IgD-negative memory B cell (primary cell): ENCODE measurements around the gene PLOD3. TPM values are rescaled to one million over a fixed set of nuclear protein-coding genes. Genes with fewer than 3 reads are reported as not detected.
"Not testable (repeated sequence)": the region's sequence is repeated elsewhere in the genome, so short reads cannot be mapped to it uniquely, and the experiment has no call there.

Source experiments
- H3K27ac Mint-ChIP-seq, 3 donors: one replicate each; pipeline ENCODE4 v1.8.0; 2020 to 2022; ENCODE audit warnings: mild to moderate bottlenecking in 3 of 3, mixed read lengths in 3 of 3, moderate library complexity in 1 of 3
- H3K27me3 Mint-ChIP-seq: one replicate; pipeline ENCODE4 v1.8.0; 2021; ENCODE audit warnings: mixed read lengths
- H3K36me3 Mint-ChIP-seq: one replicate; pipeline ENCODE4 v1.8.0; 2020; ENCODE audit warnings: mild to moderate bottlenecking, mixed read lengths
- H3K4me1 Mint-ChIP-seq, 3 donors: one replicate each; pipeline ENCODE4 v1.8.0; 2020 to 2022; ENCODE audit warnings: mixed read lengths in 3 of 3, mild to moderate bottlenecking in 1 of 3
- H3K4me3 Mint-ChIP-seq, 4 donors: one replicate each; pipeline ENCODE4 v1.8.0; 2020 to 2022; ENCODE audit warnings: mild to moderate bottlenecking in 4 of 4, mixed read lengths in 4 of 4, moderate library complexity in 3 of 4
- H3K9me3 Mint-ChIP-seq, 3 donors: one replicate each; pipeline ENCODE4 v1.8.0; 2020 to 2021; ENCODE audit warnings: mixed read lengths in 3 of 3, mild to moderate bottlenecking in 1 of 3
- polyA plus RNA-seq: library from polyadenylated mRNA; unstranded; fragments of 300-500 nt; fragmentation: Illumina TruSeq; gene quantifications from one replicate; pipeline ENCODE4 v1.2.3, GENCODE V29; 2021

Gene PLOD3
- polyA plus RNA-seq, 1 donor from 2014 or later = 16.8 TPM

DNA sequence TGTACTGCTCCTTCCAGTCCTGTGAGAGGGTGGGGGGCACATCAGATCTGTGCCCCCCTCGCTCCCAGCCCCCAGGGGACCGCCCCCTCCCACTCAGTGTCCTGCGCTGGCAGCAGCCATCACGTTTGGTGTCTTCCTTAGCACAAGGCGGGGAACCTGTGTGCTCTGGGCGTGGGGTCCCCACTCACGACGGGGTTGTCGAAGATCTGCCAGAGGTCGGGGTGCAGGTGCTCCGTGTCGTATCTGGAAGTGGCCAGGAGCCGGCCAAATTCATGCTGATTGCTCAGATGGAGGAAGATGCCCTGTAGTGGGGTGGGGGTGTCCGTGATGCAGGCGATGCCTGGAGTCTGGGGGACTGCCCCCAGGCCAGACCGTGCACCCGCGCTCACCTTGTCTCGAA, 7.2 kb downstream of the PLOD3 start:
- H3K36me3 Mint-ChIP-seq = peaks cover 5% of the 10 kb centered on the region
- H3K9me3 Mint-ChIP-seq = no peaks in the 10 kb centered on the region
- H3K4me1 Mint-ChIP-seq = peaks cover 0 to 1% (median 0%) of the 10 kb centered on the region in 3 donors
- H3K4me3 Mint-ChIP-seq = no peak overlapping the region
- no peaks in the 10 kb centered on the region for H3K27me3 Mint-ChIP-seq
- H3K27ac Mint-ChIP-seq = no peak overlapping the region

DNA sequence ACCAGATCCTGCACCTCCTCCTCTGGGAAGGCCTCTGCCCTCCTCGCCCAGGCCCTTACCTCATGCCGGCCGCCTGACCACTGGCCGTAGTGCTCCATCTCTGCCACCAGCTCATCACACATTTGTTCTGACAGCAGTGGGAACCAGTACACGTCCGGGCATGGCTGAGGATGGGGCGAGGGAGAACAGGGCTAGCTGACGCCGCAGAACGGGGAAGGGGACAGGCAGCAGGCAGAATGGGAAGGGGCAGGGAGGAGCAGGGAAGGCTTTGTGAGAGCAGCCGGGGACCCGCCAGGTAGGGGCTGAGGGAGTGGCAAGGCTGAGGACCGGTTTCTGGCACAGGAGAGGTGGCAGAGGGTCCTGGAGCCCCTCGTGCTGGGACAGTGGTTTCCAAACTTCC, 8.6 kb downstream of the PLOD3 start:
- Mint-ChIP-seq H3K9me3 (no peaks in the 10 kb centered on the region), H3K27ac (no peak overlapping the region), H3K36me3 (peaks cover 3% of the 10 kb centered on the region), H3K4me1 (peaks cover 4 to 7% (median 5%) of the 10 kb centered on the region in 3 donors), H3K4me3 (no peak overlapping the region), H3K27me3 (peaks cover under 1% of the 10 kb centered on the region)

GRCh38 chr7:101207459-101207858, 9.9 kb downstream of the PLOD3 start:
- Mint-ChIP-seq H3K9me3 (no peaks in the 10 kb centered on the region), H3K36me3 (peaks cover 3% of the 10 kb centered on the region), H3K27me3 (peaks cover 7% of the 10 kb centered on the region), H3K4me3 (no peak overlapping the region), H3K4me1 (peaks cover 9 to 12% (median 9%) of the 10 kb centered on the region in 3 donors), H3K27ac (peak overlapping the region in 1 of 3 donors; percentile 36)

- Mint-ChIP-seq H3K27me3 (peaks cover 9% of the 10 kb centered on the region), H3K9me3 (no peaks in the 10 kb centered on the region), H3K4me1 (peaks cover 9 to 12% (median 9%) of the 10 kb centered on the region in 3 donors), H3K4me3 (no peak overlapping the region), H3K36me3 (peaks cover 3% of the 10 kb centered on the region), H3K27ac (no peak overlapping the region)
Observed at GRCh38 chr7:101206665-101207042, 10.7 kb downstream of the PLOD3 start.

DNA sequence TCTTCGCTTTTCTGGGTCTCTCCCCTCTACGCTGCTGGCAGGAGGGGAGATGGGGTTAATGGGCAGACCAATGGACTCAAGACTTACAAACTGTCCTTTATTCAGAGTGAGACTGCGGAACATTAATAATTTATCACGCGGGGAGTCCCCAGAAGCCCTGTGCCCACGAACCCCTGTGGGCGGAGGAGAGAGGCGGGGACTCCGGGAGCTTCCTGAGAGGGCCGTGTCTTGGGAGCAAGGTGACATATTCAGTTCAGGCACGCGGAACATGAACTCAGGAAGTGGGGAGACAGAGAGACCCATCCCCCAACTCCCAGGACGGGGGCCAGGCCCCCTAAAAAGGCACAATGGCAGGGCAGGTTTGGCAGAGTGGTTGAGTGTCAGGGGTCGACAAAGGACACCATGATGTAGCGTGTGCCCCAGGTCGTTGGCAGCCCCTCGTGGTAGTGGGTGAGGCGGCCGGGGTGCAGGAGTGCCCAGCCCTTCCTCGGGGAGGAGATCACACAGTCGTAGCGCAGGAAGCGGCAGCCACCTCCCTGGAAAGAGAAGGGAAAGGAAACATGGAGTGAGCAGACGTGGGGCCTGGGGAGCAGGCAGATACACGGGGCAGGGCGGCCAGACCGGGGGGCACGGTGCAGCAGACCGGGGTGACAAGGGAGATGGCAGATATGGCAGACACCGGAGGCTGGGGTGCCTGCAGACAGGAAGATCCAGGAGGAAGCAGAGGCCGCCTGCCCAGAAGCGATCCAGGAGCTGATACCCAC, 11.3 kb downstream of the PLOD3 start:
- peaks cover 3% of the 10 kb centered on the region for H3K36me3 Mint-ChIP-seq
- peaks cover 12% of the 10 kb centered on the region for H3K27me3 Mint-ChIP-seq
- H3K9me3 Mint-ChIP-seq = no peaks in the 10 kb centered on the region
- H3K4me3 Mint-ChIP-seq = no peak overlapping the region
- no peak overlapping the region for H3K27ac Mint-ChIP-seq
- H3K4me1 Mint-ChIP-seq = peaks cover 9 to 13% (median 9%) of the 10 kb centered on the region in 3 donors

GRCh38 chr7:101203740-101204738, 13.3 kb downstream of the PLOD3 start:
- H3K27ac Mint-ChIP-seq, H3K9me3 Mint-ChIP-seq, H3K36me3 Mint-ChIP-seq: not testable (repeated sequence)
- Mint-ChIP-seq H3K4me1 (peaks cover 9 to 13% (median 10%) of the 10 kb centered on the region in 3 donors), H3K27me3 (peaks cover 24% of the 10 kb centered on the region), H3K4me3 (peak overlapping the region in 2 of 4 donors; percentile 7 to 32)

- H3K36me3 Mint-ChIP-seq = peaks cover under 1% of the 10 kb centered on the region
- no peak overlapping the region for H3K4me3 Mint-ChIP-seq
- peaks cover 9 to 13% (median 10%) of the 10 kb centered on the region in 3 donors for H3K4me1 Mint-ChIP-seq
- no peaks in the 10 kb centered on the region for H3K9me3 Mint-ChIP-seq
- peaks cover 24% of the 10 kb centered on the region for H3K27me3 Mint-ChIP-seq
- H3K27ac Mint-ChIP-seq = no peak overlapping the region
Observed at GRCh38 chr7:101202603-101202918, 14.8 kb downstream of the PLOD3 start.

DNA sequence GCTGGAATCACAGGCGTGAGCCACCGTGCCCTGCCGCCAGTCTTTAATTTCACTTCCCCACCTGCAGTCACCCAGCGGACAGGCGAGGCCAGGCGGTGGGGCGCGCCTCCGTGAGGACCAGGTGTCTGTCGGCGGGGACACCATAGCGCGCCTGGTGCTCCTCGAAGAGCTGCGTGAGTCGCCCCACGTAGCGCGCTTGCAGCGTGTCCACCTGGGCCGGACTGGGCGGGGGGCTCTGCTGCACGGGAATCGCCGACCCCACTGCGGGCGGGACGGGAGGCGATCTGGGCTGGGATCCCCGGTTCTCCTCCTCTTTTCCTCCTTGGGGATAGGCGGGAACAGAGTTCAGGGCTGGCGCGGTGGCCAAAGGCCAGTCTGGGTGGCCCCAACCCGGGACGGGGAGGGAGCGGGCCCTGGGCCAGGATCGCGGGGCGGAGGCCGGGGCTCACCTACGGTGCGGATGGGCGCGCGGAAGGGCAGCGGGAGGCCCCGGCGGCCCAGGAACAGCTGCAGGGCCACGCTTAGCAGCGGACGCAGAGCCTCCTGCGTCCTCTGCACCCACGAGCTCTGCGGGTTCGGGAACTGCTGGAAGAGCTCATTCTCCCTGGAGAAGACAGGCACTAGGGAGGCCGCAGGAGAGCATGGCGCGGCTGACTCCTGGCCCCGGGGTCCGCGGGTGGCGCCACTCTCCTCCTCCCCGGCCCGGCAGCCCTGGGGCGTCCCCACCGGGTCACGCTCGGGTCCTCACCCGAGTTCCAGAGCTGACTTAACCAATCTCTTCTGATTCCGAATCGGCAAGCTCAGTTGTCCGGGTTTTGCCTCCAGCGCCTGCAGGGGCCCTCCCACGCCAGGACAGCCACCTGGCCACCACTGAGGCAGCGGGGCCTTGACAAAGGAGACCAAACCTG, 15.4 kb downstream of the PLOD3 start:
- no peaks in the 10 kb centered on the region for H3K36me3 Mint-ChIP-seq
- no peaks in the 10 kb centered on the region for H3K9me3 Mint-ChIP-seq
- H3K27ac Mint-ChIP-seq = peak overlapping the region in 1 of 3 donors; percentile 81
- H3K4me1 Mint-ChIP-seq = peaks cover 9 to 13% (median 10%) of the 10 kb centered on the region in 3 donors
- peak overlapping the region in 1 of 4 donors; percentile 8 for H3K4me3 Mint-ChIP-seq
- peaks cover 24% of the 10 kb centered on the region for H3K27me3 Mint-ChIP-seq

DNA sequence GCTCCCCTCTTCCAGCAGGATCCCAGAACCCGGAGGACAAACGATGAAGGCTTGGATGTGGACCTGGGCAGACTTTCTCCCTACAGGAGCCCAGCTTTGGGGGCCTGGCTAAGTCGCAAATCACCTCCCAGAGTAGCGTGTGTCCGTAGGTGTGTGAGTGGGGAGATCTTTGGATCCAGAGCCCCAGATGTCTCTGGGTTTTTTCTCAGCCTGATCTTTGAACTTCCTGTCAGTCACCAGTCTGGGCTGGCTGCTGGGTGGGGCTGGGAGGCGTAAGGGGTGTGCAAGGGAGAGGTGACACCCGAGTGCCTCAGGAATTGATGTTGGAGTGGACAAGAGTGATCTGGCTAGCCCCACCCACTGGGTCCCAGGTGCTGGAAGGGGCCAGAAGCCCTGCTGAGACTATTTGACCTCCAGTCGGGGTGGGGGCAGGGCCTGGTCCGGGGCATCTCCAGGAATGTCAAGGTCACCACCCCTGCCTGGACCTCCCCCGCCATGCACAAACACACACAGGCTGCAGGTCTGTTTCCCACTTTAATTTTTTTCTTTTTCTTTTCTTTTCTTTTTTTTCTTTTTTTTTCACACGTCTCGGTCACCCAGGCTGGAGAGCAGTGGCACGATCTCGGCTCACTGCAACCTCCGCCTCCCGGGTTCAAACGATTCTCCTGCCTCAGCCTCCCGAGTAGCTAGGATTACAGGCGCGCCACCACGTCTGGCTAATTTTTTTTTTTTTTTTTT, 16.4 kb downstream of the PLOD3 start, which contains the start of gene MOGAT3:
TSS of gene MOGAT3 (minus strand) at position 175 of the 738 bp plus-strand sequence. CDS start 182 bp downstream, outside the sequence.
- Mint-ChIP-seq H3K27ac (peak within 1 kb of the TSS in 2 of 3 donors; percentile 27 to 81), H3K4me3 (peak within 1 kb of the TSS in 2 of 4 donors; percentile 8 to 37), H3K4me1 (peaks cover 9 to 13% (median 10%) of the 10 kb centered on the region in 3 donors), H3K9me3 (no peaks in the 10 kb centered on the region), H3K36me3 (no peaks in the 10 kb centered on the region), H3K27me3 (peaks cover 24% of the 10 kb centered on the region)

DNA sequence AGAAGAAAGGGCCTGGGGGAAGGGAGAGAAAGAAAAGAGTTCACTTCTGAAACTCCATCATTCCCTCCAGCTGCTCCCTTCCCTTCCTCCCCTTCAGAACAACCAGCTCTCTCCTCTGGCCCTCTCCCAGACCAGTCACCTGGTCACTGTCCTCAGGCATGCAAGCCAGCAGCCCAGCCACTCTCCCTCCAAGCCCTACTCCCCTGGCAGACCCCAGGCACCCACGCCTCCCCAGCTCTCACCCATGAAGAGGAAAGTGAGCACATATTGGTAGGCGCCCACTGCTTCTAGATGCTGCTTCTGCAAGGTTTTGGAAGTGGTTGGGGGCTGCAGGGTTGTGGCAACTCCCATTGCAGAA, 16.9 kb downstream of the PLOD3 start:
- Mint-ChIP-seq H3K9me3 (no peaks in the 10 kb centered on the region), H3K4me3 (no peak overlapping the region), H3K36me3 (no peaks in the 10 kb centered on the region), H3K27ac (peak overlapping the region in 1 of 3 donors; percentile 27), H3K4me1 (peaks cover 9 to 12% (median 10%) of the 10 kb centered on the region in 3 donors), H3K27me3 (peaks cover 24% of the 10 kb centered on the region)

GRCh38 chr7:101199522-101199921, 17.9 kb downstream of the PLOD3 start:
- not testable (repeated sequence) for H3K36me3 Mint-ChIP-seq, H3K27ac Mint-ChIP-seq, H3K9me3 Mint-ChIP-seq, H3K4me3 Mint-ChIP-seq
- H3K27me3 Mint-ChIP-seq = peaks cover 24% of the 10 kb centered on the region
- peaks cover 9 to 12% (median 10%) of the 10 kb centered on the region in 3 donors for H3K4me1 Mint-ChIP-seq

GRCh38 chr7:101198476-101198875, 18.9 kb downstream of the PLOD3 start:
- H3K4me3 Mint-ChIP-seq = no peak overlapping the region
- H3K36me3 Mint-ChIP-seq = no peaks in the 10 kb centered on the region
- H3K4me1 Mint-ChIP-seq = peaks cover 0 to 7% (median 3%) of the 10 kb centered on the region in 3 donors
- H3K27me3 Mint-ChIP-seq = peaks cover 21% of the 10 kb centered on the region
- no peaks in the 10 kb centered on the region for H3K9me3 Mint-ChIP-seq
- H3K27ac Mint-ChIP-seq = no peak overlapping the region

DNA sequence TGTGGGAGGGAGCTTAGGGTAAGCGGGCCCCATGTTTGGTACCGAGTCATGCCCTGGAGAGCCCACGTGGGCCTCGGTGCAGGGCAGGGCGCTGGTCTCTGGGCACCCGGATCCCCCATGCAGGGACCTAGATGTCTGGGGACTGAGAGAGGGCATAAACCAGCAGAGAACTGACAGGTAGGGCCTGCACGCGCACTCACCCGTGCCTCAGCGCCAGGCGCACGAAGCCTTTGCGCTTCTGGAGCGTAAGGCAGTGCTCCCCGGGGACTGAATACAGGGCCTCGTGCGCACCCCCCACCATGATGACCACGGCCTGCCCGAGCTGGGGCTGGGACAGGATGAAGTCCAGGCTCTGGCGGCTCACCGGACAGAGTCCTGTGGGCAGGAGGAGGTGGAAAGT, 19.4 kb downstream of the PLOD3 start:
- Mint-ChIP-seq H3K36me3 (no peaks in the 10 kb centered on the region), H3K4me3 (no peak overlapping the region), H3K27me3 (peaks cover 20% of the 10 kb centered on the region), H3K9me3 (no peaks in the 10 kb centered on the region), H3K27ac (no peak overlapping the region), H3K4me1 (peaks cover 0 to 3% (median 3%) of the 10 kb centered on the region in 3 donors)

DNA sequence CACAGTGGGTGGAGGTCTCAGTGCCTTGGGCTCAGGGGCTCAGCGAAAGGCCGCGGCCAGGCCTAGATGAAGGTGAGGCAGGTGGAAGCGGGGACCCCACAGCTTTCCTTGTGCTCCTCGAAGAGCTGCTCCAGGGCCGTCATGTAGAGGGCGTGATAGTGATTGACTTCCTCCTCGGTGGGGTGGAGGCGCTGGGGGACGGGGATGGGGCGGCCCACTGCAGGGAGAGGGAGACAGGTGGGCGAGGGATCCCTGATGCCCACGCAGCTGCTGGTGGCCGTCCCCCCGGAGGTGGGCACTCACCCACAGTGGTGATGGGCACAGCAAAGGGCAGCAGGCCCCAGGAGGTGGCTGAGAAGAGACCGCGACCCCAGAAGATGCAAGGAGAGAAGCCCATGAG, 21.5 kb downstream of the PLOD3 start:
- Mint-ChIP-seq H3K27ac (no peak overlapping the region), H3K4me3 (no peak overlapping the region), H3K36me3 (peaks cover 2% of the 10 kb centered on the region), H3K27me3 (peaks cover 10% of the 10 kb centered on the region), H3K4me1 (peaks cover 2 to 5% (median 3%) of the 10 kb centered on the region in 3 donors), H3K9me3 (no peaks in the 10 kb centered on the region)
